Stimulated activated CD4-positive, alpha-beta T cell treated with anti-CD3 and anti-CD28 coated beads, Interleukin-15, amount 100 ng/mL, for 48 hours (primary cell): ENCODE data around the gene DRC7.

ENCODE experiments used
- DNase-seq, 2 donors: peaks; one replicate each; pipeline ENCODE4 v3.0.0-alpha.2; 2020; ENCODE audit warnings: low read depth in 2 of 2

The DRC7 gene

GRCh38 chr16:57675741-57676551 is 18.7 kb upstream of the DRC7 start:
- DNase-seq: no peak

- DNase-seq: no peak
These were observed 18.0 kb upstream of the DRC7 start for GRCh38 chr16:57676553-57677085.

DNA sequence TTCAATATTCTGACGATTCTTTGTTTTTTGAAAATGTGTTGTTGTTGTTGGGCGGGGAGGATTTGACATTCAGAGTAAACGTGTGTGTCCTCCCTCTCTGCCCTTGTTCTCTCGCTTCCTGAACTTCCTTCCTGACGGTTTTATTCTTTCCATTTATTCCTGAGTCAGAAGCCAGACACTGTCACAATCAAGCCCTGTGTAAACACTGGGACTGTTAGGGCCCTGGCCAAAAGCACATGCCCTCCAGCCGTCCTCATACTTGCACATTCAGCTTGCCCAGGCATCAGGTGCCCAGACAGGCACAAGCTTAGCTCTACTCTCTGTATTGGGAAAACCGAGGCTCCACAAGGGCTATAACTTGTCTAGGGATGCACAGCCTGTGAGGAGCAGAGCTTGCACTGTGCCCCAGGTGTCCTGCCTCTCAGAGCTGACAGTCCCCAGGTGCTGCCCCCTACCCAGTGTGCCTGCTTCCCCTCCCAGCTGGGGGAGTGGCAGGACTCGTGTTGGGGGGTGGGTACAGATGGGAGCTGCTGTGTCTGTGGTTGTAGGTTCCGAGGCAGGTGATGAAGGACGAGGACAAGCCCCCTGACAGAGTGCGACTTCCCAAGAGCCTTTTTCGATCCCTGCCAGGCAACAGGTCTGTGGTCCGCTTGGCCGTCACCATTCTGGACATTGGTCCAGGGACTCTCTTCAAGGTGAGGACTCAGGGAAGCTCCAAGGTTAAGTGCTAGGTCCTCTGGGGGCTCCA is 16.8 kb upstream of the DRC7 start:
- no peak for DNase-seq

GRCh38 chr16:57679016-57679415 is 15.6 kb upstream of the DRC7 start:
- DNase-seq: no peak

- DNase-seq: no peak
These were observed 14.7 kb upstream of the DRC7 start for GRCh38 chr16:57679767-57680482.

DNA sequence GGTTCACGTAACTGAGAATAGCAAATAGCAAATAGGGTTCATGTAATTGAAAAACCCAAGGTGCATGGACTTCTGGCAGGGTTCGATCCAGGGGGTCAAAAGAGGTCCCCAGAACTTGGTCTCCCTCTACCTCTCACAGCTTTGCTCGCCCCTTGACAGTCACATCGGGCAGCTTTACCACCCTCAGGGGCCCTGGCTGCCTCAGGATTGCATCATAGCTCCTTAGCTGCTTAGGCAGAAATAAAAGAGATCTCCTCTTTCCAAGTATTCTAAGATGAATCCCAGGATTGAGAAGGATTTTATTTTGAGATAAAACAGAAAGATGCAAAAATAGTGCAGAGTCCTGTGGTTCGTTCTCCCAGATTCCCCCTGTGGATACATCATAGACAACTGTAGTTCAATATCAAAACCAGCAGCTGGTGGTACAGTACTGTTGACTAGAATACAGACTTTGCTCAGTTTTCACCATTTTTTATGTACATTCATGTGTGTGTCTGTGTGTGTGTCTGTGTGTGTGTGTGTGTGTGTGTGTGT is 13.7 kb upstream of the DRC7 start:
- DNase-seq: no peak

DNA sequence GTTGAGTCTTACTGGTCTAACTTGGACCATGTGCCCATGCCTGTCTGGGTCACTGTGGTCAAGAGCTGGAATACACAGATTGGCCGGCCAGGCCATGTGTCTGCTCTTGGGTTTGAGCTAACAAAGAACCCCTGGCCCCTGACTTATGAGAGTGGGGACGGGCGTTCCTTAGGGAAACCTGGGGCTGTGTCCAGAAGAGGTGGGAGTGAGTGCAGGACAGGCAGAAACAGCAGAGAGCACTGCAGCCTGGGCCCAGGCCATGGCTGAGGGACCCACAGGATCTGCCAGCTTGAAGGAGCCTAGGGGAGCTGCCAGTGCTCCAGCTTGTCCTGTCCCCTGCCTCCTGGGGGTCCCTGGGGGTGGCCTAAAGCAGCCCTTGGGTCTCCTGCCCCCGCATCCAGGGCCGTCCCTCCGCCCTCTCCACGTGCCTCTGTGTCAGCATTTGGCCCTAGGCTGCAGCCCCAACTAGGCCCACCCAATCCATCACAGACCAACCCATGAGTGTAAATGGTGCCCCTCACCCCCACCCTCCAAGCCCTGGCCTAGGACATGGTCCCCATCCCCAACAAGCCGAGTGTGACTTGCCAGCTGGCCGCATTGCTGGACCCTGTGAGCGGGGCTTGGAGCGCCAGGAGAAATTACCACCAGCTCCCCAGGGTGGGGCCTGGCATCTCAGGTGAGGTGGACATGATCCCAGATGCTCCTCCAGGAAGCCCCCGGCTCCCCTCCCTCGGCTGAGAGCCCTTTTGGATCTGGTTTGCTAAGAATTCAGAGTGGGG is 12.5 kb upstream of the DRC7 start:
- no peak for DNase-seq

GRCh38 chr16:57682809-57683635 is 11.6 kb upstream of the DRC7 start:
- no peak for DNase-seq

DNA sequence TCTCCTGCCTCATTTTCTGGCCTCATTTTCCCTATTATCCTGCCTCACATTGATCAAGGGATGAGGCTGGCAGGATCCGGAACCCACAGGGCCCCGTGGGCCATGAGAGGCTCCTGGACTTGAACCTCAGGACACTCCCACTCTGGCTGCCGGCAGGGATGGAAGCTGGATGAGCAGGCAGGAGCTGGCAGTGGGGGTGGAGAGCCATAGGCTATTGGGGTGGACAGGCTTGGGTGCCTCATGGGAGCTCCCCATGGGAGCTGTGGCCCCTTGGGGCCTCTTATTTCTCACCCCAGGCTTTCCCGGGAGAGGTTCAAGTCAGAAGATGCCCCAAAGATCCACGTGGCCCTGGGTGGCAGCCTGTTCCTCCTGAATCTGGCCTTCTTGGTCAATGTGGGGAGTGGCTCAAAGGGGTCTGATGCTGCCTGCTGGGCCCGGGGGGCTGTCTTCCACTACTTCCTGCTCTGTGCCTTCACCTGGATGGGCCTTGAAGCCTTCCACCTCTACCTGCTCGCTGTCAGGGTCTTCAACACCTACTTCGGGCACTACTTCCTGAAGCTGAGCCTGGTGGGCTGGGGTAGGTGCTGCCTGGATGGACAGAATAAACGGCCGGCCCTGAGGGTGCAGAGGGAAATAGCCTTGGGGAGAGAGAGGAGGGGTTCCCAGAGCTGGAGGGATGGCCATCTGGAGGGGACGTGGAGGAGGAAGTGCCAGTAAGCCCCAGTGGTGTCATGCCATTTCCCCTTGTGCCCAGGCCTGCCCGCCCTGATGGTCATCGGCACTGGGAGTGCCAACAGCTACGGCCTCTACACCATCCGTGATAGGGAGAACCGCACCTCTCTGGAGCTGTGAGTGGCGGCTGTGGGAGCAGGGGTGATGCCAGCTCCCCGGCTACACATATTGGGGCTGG is 10.7 kb upstream of the DRC7 start:
- no peak for DNase-seq

- DNase-seq: no peak
These were observed 9.8 kb upstream of the DRC7 start for GRCh38 chr16:57684626-57685358.

DNA sequence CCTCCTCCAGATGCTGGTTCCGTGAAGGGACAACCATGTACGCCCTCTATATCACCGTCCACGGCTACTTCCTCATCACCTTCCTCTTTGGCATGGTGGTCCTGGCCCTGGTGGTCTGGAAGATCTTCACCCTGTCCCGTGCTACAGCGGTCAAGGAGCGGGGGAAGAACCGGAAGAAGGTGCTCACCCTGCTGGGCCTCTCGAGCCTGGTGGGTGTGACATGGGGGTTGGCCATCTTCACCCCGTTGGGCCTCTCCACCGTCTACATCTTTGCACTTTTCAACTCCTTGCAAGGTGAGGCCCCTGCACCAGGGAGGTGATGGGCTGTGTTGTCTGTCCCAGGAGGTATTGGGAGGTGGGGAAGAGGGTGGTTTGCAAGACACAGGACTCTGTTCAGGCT is 9.0 kb upstream of the DRC7 start:
- DNase-seq: no peak

DNA sequence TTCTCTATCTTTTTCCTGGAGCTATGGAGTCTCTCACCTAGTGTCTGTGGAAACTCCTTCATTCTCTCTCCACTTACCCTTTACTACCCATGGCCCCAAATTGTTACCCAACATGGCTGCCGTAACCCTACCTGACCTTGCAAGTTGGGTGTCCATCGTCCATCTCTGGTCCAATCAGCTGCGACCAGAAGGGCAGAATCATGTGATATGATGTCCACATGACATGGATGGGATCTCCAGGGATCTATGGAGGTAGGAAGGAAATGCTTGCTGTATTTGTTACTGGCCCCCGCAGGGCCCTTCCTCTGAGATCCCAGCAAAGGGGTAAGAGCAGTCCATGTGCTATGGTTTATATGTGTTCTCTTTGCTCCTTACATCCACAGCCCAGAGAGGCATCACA is 8.0 kb upstream of the DRC7 start:
- DNase-seq: no peak

DNA sequence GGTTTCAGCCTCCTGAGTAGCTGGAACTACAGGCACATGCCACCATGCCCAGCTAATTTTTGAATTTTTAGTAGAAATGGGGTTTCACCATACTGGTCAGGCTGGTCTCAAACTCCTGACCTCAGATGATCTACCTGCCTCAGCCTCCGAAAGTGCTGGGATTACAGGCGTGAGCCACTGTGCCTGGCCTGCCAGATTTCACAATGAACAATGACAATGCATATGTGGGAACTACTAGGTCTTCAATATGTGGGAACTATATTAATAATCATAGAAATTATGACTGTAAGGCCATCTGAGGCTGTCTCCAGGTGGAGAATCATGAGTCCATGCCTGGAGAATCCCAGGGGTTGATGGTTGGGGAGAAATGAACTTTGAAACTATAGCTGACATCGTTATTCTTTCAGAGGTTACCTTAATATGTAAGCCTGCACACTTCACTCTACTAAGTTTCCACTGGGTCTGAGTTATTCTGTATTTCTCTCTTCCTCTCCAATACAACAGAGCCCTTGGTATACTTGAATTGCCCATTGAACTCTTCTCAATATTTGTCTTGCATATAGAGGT is 7.2 kb upstream of the DRC7 start:
- DNase-seq: no peak

- no peak for DNase-seq
These were observed 6.1 kb upstream of the DRC7 start for GRCh38 chr16:57688487-57688986.

GRCh38 chr16:57688987-57689761 is 5.4 kb upstream of the DRC7 start:
- no peak for DNase-seq

DNA sequence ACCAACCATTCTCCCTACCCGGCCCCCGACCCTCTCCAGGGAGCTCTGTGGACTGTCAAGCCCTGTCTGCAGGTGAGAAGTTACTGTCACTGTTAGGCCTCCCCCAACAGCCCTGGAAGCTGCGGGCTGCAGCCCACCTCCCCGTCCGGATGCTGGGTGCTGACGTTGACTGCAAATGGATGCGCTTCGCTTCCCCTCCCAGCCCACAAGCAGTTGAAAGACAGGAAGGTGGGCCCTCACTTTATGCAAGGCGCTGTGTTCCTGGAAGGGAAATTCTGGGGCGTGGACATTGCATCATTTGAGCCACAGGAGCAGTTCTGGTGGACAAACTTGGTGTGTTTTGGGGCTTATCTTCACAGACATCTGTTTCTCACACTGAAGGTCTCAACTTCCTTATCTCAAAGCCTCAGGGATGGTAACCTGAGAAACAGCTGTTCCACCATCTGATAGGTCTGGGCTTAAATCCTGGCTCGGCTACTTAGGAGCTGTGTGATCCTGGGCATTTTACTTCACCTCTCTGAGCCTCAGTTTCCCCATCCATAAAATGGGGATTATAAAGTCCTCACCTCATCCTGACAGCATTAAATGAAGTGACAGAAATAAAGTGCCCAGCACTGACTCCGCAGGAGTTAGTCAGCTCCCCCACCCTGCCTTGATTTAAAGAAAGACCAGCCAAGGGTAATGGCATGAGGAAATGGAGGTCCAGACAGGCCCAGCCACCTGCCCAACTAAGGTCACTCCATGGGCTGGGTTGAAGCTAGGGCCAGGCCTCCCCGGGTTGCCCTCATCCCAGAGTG is 4.6 kb upstream of the DRC7 start:
- no peak for DNase-seq
